Sigmoid colon (tissue), 7 donors: ENCODE measurements around the gene TMEM238L. TPM values are rescaled to one million over a fixed set of nuclear protein-coding genes. Genes with fewer than 3 reads are reported as not detected.

Experiments used
- DNase-seq: peaks from one replicate; pipeline ENCODE4 v3.0.0-alpha.2; 2019
- H3K27ac ChIP-seq, 4 donors: fragments of 200-600 bp; sonication (generic); one replicate each; pipeline ENCODE4 v1.5.1; 2016 to 2019; ENCODE audit warnings: mild to moderate bottlenecking in 1 of 4
- H3K27me3 ChIP-seq, 3 donors: fragments of 200-600 bp; sonication (generic); one replicate each; pipeline ENCODE4 v1.5.1; 2019; ENCODE audit warnings: mild to moderate bottlenecking in 1 of 3
- H3K36me3 ChIP-seq, 4 donors: fragments of 200-600 bp; sonication (generic); one replicate each; pipeline ENCODE4 v1.5.1; 2016 to 2019
- H3K4me1 ChIP-seq, 4 donors: fragments of 200-600 bp; sonication (generic); one replicate each; pipeline ENCODE4 v1.5.1; 2017 to 2019
- H3K4me3 ChIP-seq, 4 donors: fragments of 200-600 bp; sonication (generic); one replicate each; pipeline ENCODE4 v1.5.1; 2017 to 2019; ENCODE audit warnings: mild to moderate bottlenecking in 2 of 4, moderate library complexity in 1 of 4
- H3K9me3 ChIP-seq, 4 donors: fragments of 200-600 bp in 3 of 4; sonication (generic) in 3 of 4; one replicate each; pipeline versions ENCODE4 v1.5.1 to v1.6.1; 2013 to 2019
- EP300 ChIP-seq, 4 donors: sonication (generic); formaldehyde crosslinking; IDR thresholded peaks; one replicate each; pipeline ENCODE4 v1.6.1; 2017; ENCODE audit warnings: antibody characterized with exemption in 4 of 4
- POLR2A ChIP-seq, 2 donors: fragments of 450-650 bp; IDR thresholded peaks; one replicate each; pipeline ENCODE4 v1.6.1; 2016; ENCODE audit warnings: antibody characterized with exemption in 2 of 2, mild to moderate bottlenecking in 2 of 2, moderate library complexity in 2 of 2
- POLR2AphosphoS5 ChIP-seq, 4 donors: sonication (generic); formaldehyde crosslinking; IDR thresholded peaks; one replicate each; pipeline ENCODE4 v1.6.1; 2017; ENCODE audit warnings: antibody characterized with exemption in 4 of 4
- WGBS, 2 donors: extraction: QIAGEN DNeasy Blood & Tissue Kit; methylation state at CpG; one replicate each; pipeline ENCODE4 v1.1.7; 2013; 5-methylcytosine and 5-hydroxymethylcytosine counted together
- intact Hi-C: fragments of 100-400 bp; cut with DNase I; formaldehyde crosslinking; loops from one replicate; pipeline ENCODE4 v1.15.1; 2023
- polyA plus RNA-seq, 3 donors: library from polyadenylated mRNA; stranded (reverse); fragments of 200-250 nt; gene quantifications; one replicate each; pipeline ENCODE4 v1.2.3, GENCODE V29; 2013
- total RNA-seq, 4 donors: library from RNA; depleted of rRNA; stranded (reverse); fragments of >200 nt; gene quantifications; one replicate each; pipeline ENCODE4 v1.1.0, GENCODE V29; 2016
- TF ChIP-seq, protein P1 (sequence below), 4 experiments: fragments of 450-650 bp in 3 of 4; fragments of 200-600 bp in 1 of 4; IDR thresholded peaks; one replicate each; pipeline ENCODE4 v1.5.1; 2016 to 2019; ENCODE audit warnings: antibody characterized with exemption in 4 of 4, mild to moderate bottlenecking in 3 of 4, moderate library complexity in 2 of 4
- donor health status: healthy with polysubstance abuse.
- donor health status: Bipolar disorder and iron deficiency.
- donor health status: healthy.

Gene TMEM238L
- total and polyA plus RNA-seq, 7 donors, result 43.2 to 130 (median 97.8) TPM; not detected in 4

DNA sequence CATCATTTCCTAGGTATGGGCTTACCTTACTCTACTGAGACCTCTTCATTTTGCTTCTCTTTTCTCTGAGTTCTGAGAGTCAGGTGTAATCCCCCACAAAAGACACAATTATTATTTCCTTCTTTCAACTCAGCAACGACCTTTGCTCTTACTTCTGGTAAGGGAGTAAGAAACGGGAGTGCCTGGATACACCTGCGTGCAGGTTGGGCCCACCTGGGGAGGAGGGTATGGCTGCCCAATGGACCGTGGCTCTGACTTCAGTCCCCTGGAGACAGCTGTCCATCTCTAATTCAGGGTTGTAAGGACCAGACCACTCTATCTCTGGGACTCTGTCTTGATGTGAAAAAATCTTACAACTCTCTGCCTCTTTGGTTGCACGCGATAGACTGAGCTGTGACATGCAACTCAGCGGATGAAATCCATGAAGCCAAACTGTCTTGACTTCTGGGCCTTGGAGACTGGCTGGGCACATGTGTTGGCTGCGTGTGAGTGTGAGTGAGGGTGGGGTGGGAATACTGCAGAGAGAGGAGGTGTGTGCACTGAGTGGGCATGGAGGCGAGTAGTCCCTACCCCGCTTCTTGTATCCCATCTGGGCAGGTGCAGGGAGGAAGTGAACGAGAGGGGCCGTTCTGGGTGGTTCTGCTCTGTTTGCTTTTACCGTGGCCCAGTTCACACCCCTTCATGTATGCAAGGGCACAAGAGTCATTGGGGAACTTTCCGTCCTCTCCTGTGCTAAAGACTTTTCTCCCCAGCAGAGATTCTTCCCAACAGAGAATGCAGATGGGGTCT lies 1.2 kb downstream of the TMEM238L start:
- intact Hi-C loops, result no loop called here
- H3K36me3 ChIP-seq, result no peaks in the 10 kb centered on the region
- peak overlapping the region in 1 of 4 donors; percentile 24 for H3K27ac ChIP-seq
- no peaks in the 10 kb centered on the region for H3K27me3 ChIP-seq
- DNase-seq, result no peak
- no peak overlapping the region for H3K4me3 ChIP-seq
- H3K9me3 ChIP-seq, result no peaks in the 10 kb centered on the region
- WGBS, 2 donors, result 18 to 64% methylated on average over 14 of the region's 14 CpGs
- H3K4me1 ChIP-seq, result peaks cover 0 to 5% (median 0%) of the 10 kb centered on the region in 4 donors
- TF ChIP-seq POLR2AphosphoS5 (IDR thresholded peaks at IDR 0.05), result no peak
- TF ChIP-seq POLR2A (IDR thresholded peaks at IDR 0.05), result peak in 1 of 2 donors; percentile 38

DNA sequence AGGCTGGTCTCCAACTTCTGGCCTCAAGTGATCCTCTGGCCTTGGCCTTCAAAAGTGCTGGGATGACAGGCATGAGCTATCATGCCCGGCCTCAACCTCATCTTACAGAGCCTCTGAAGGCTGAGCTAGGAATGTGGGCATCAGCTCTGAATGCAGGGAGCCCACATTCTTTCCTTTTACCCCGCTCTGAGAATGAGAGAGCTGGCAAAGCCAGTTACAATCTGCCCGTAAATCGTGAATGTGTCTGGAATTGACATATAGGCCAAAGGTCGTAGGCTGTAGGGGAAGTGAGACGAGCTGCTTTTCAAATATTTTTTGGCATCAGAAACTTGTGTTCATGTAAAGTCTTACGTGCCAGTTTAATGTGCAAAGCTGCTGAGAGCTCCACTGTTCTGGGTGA lies 4.5 kb downstream of the TMEM238L start:
- WGBS, 2 donors, result 15 to 65% methylated on average over 7 of the region's 7 CpGs
- intact Hi-C loops, result no loop called here
- Histone ChIP-seq H3K27me3 (no peaks in the 10 kb centered on the region), H3K4me3 (no peak overlapping the region), H3K36me3 (no peaks in the 10 kb centered on the region), H3K9me3 (no peaks in the 10 kb centered on the region), H3K27ac (no peak overlapping the region), H3K4me1 (peaks cover 0 to 6% (median 0%) of the 10 kb centered on the region in 4 donors)
- no peak for DNase-seq
- TF ChIP-seq, protein P1, sequence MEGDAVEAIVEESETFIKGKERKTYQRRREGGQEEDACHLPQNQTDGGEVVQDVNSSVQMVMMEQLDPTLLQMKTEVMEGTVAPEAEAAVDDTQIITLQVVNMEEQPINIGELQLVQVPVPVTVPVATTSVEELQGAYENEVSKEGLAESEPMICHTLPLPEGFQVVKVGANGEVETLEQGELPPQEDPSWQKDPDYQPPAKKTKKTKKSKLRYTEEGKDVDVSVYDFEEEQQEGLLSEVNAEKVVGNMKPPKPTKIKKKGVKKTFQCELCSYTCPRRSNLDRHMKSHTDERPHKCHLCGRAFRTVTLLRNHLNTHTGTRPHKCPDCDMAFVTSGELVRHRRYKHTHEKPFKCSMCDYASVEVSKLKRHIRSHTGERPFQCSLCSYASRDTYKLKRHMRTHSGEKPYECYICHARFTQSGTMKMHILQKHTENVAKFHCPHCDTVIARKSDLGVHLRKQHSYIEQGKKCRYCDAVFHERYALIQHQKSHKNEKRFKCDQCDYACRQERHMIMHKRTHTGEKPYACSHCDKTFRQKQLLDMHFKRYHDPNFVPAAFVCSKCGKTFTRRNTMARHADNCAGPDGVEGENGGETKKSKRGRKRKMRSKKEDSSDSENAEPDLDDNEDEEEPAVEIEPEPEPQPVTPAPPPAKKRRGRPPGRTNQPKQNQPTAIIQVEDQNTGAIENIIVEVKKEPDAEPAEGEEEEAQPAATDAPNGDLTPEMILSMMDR (IDR thresholded peaks at IDR 0.05), result no peak
- TF ChIP-seq POLR2A (IDR thresholded peaks at IDR 0.05) (no peak), POLR2AphosphoS5 (IDR thresholded peaks at IDR 0.05) (no peak), EP300 (IDR thresholded peaks at IDR 0.05) (no peak)

GRCh38 chr17:10798910-10799309 lies 5.0 kb downstream of the TMEM238L start:
- WGBS, 2 donors, result 22 to 53% methylated on average over 7 of the region's 7 CpGs
- intact Hi-C loops, result no loop called here
- TF ChIP-seq EP300 (IDR thresholded peaks at IDR 0.05), result no peak
- no peak for TF ChIP-seq POLR2A (IDR thresholded peaks at IDR 0.05)
- TF ChIP-seq POLR2AphosphoS5 (IDR thresholded peaks at IDR 0.05), result no peak
- TF ChIP-seq, protein P1 (IDR thresholded peaks at IDR 0.05), result no peak
- no peak for DNase-seq
- Histone ChIP-seq H3K36me3 (no peaks in the 10 kb centered on the region), H3K4me3 (no peak overlapping the region), H3K9me3 (no peaks in the 10 kb centered on the region), H3K27ac (no peak overlapping the region), H3K27me3 (no peaks in the 10 kb centered on the region), H3K4me1 (peaks cover 0 to 6% (median 0%) of the 10 kb centered on the region in 4 donors)

DNA sequence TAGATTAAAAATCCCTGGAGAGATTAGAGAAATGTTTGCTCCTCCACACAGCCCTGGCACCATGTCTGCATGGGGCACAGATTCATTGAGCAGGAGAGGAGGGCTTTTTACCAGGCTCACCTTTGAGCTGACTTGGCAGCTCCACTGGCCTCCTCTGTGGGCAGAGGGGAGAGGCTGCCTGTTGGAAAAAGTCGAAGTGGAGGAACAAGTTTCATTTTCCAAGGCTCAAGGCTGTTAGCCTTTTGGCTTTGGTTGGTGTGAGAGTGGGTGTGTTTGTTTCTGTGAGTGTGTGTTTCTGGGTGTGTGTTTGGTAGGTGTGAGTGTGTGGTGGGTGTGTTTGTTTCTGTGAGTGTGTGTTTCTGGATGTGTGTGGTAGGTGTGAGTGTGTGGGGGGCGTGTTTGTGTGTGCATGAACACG lies 5.6 kb downstream of the TMEM238L start:
- DNase-seq, result no peak
- H3K36me3 ChIP-seq, result no peaks in the 10 kb centered on the region
- no peak overlapping the region for H3K4me3 ChIP-seq
- H3K27ac ChIP-seq, result no peak overlapping the region
- intact Hi-C loops, result no loop called here
- no peaks in the 10 kb centered on the region for H3K27me3 ChIP-seq
- 8 to 38% methylated on average over 3 of the region's 3 CpGs for WGBS, 2 donors
- H3K9me3 ChIP-seq, result no peaks in the 10 kb centered on the region
- TF ChIP-seq, protein P1 (IDR thresholded peaks at IDR 0.05), result no peak
- TF ChIP-seq EP300 (IDR thresholded peaks at IDR 0.05) (no peak), POLR2AphosphoS5 (IDR thresholded peaks at IDR 0.05) (no peak), POLR2A (IDR thresholded peaks at IDR 0.05) (no peak)
- H3K4me1 ChIP-seq, result peaks cover 0 to 6% (median 0%) of the 10 kb centered on the region in 4 donors

DNA sequence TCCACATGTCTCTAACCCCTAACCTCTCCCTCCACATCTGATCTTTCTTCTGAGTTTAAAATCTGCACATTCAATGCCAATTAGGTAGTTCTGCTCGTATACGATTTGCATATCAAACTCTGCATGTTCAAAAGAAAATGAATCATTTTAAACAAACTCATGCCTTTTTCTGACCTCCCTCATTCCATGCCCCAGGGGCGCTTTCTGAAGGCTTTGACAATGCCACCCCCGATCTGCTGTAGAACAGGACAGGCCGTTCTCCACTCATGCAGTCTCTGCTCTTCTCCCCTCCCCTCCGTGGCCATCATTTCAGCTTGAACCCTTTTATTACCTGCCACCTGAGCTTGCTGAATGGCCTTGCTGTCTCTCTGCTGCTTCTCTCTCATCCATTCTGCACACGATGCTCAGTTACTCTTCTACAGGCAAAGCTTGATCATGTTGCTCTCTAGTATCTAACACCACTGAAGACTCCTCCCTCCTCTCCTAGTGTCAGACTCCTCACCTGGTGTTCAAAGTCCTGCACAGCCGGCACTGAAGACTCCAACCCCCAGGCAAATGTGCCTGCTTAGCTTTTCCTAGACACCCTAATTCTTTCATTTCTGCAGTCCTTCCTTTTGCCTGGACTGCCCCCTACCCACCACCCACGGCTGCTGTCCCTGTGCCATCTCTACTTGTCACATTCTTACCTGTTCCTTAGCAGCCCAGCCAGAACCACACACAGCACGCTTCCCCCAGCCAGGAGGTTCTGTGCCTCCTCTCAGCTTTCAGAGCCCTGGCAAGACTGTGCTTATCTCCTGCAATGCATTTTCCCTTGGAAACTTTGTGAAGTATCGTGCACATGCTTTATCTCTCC lies 6.2 kb downstream of the TMEM238L start:
- DNase-seq, result no peak
- Histone ChIP-seq H3K4me3 (no peak overlapping the region), H3K36me3 (no peaks in the 10 kb centered on the region), H3K9me3 (no peaks in the 10 kb centered on the region), H3K27me3 (no peaks in the 10 kb centered on the region), H3K4me1 (peaks cover 0 to 6% (median 0%) of the 10 kb centered on the region in 4 donors), H3K27ac (no peak overlapping the region)
- intact Hi-C loops, result no loop called here
- TF ChIP-seq POLR2AphosphoS5 (IDR thresholded peaks at IDR 0.05), result no peak
- TF ChIP-seq, protein P1 (IDR thresholded peaks at IDR 0.05), result no peak
- no peak for TF ChIP-seq EP300 (IDR thresholded peaks at IDR 0.05)
- no peak for TF ChIP-seq POLR2A (IDR thresholded peaks at IDR 0.05)
- WGBS, 2 donors, result 21 to 67% methylated on average over 11 of the region's 11 CpGs
